CD4-positive, alpha-beta T cell (primary cell): ENCODE measurements around the gene LRIG3. TPM values are rescaled to one million over a fixed set of nuclear protein-coding genes. Genes with fewer than 3 reads are reported as not detected.

ENCODE experiments used
- ATAC-seq: fragments of 200-7000 bp; cut with Tn5 transposase; one replicate; pipeline ENCODE4 v1.10.0; 2022; ENCODE audit warnings: mild to moderate bottlenecking; ENCODE audit not compliant: poor library complexity
- CTCF ChIA-PET: fragments of 350-600 bp; sonication (Branson Sonifier 250); formaldehyde crosslinking; loops from one replicate; lab custom pipeline; 2021; ENCODE audit warnings: antibody characterized with exemption, inconsistent platforms; lab: Charles Lee
- POLR2A ChIA-PET: fragments of 350-600 bp; sonication (Branson Sonifier 250); formaldehyde crosslinking; loops from one replicate; lab custom pipeline; 2021; ENCODE audit warnings: antibody characterized with exemption, inconsistent platforms; lab: Charles Lee
- DNase-seq, 14 experiments: peaks; one replicate each; pipeline ENCODE4 v3.0.0-alpha.2; 2013 to 2020; ENCODE audit warnings: mixed read lengths in 2 of 14
- H3K27ac ChIP-seq, 2 donors: one replicate each; pipeline versions ENCODE4 v1.5.1 to v1.7.0; 2013; ENCODE audit warnings: low read length in 2 of 2, low read depth in 1 of 2, mild to moderate bottlenecking in 1 of 2
- H3K27me3 ChIP-seq, 2 experiments: 1 replicate in 1 of 2; 2 replicates in 1 of 2; pipeline versions ENCODE4 v1.6.1 to v1.7.0; 2013; ENCODE audit warnings: low read length in 2 of 2, control low read depth in 1 of 2, mild to moderate bottlenecking in 1 of 2, moderate library complexity in 1 of 2; ENCODE audit not compliant: insufficient read depth in 2 of 2, control insufficient read depth in 1 of 2
- H3K36me3 ChIP-seq: one replicate; pipeline ENCODE4 v1.6.1; 2013; ENCODE audit warnings: low read length, control low read depth; ENCODE audit not compliant: insufficient read depth
- H3K4me1 ChIP-seq: one replicate; pipeline ENCODE4 v1.6.1; 2013; ENCODE audit warnings: low read length, control low read depth; ENCODE audit not compliant: insufficient read depth
- H3K4me3 ChIP-seq: one replicate; pipeline ENCODE4 v1.5.1; 2013; ENCODE audit warnings: mild to moderate bottlenecking, low read length, moderate library complexity
- H3K9me3 ChIP-seq, 2 experiments: 1 replicate in 1 of 2; 2 replicates in 1 of 2; pipeline versions ENCODE4 v1.6.1 to v1.7.0; 2013; ENCODE audit warnings: low read length in 2 of 2, mild to moderate bottlenecking in 2 of 2, control low read depth in 1 of 2, moderate library complexity in 1 of 2; ENCODE audit not compliant: control insufficient read depth in 1 of 2, insufficient read depth in 1 of 2
- H3K27ac Mint-ChIP-seq: one replicate; pipeline ENCODE4 v1.8.0; 2020; ENCODE audit warnings: mixed read lengths
- H3K27me3 Mint-ChIP-seq: one replicate; pipeline ENCODE4 v1.8.0; 2021; ENCODE audit warnings: mixed read lengths
- H3K36me3 Mint-ChIP-seq: one replicate; pipeline ENCODE4 v1.8.0; 2021; ENCODE audit warnings: low read depth, mixed read lengths
- H3K4me1 Mint-ChIP-seq: one replicate; pipeline ENCODE4 v1.8.0; 2021; ENCODE audit warnings: low read depth, mixed read lengths
- H3K4me3 Mint-ChIP-seq: one replicate; pipeline ENCODE4 v1.8.0; 2020; ENCODE audit warnings: mild to moderate bottlenecking, mixed read lengths
- H3K9me3 Mint-ChIP-seq: one replicate; pipeline ENCODE4 v1.8.0; 2020; ENCODE audit warnings: mixed read lengths
- CTCF ChIP-seq: fragments of 200-600 bp; IDR thresholded peaks from one replicate; pipeline ENCODE4 v1.8.0; 2022; ENCODE audit warnings: antibody characterized with exemption, mild to moderate bottlenecking
- intact Hi-C, 2 experiments: fragments of 100-400 bp; cut with DNase I in 1 of 2; cut with micrococcal nuclease in 1 of 2; formaldehyde crosslinking; loops; one replicate each; pipeline versions ENCODE4 v1.15.1 to v1.9.0; 2023 to 2025; cut with DNase I, micrococcal nuclease
- total RNA-seq, 174 experiments: library from RNA in 2 of 174; stranded (reverse) in 2 of 174; gene quantifications; one replicate each; pipeline ENCODE4 v1.2.3 and lab custom pipeline; 2021 to 2026

The LRIG3 gene
- total RNA-seq, 2 experiments from 2014 or later = not detected

- POLR2A ChIA-PET = no interaction called here
Measured at GRCh38 chr12:58957298-58957697, 37.0 kb upstream of the LRIG3 start.

GRCh38 chr12:58955849-58956248 is 35.5 kb upstream of the LRIG3 start:
- H3K4me1 ChIP-seq = no peaks in the 10 kb centered on the region
- Mint-ChIP-seq H3K27me3 (no peaks in the 10 kb centered on the region), H3K27ac (no peak overlapping the region), H3K9me3 (peaks cover 3% of the 10 kb centered on the region), H3K4me3 (no peak overlapping the region), H3K36me3 (no peaks in the 10 kb centered on the region), H3K4me1 (no peaks in the 10 kb centered on the region)
- H3K9me3 ChIP-seq = peaks cover 0 to under 1% of the 10 kb centered on the region in 2 experiments
- CTCF ChIA-PET = no interaction called here
- ATAC-seq = no peak
- intact Hi-C loops = no loop called here
- no peak overlapping the region for H3K4me3 ChIP-seq
- no peak for DNase-seq
- no peak overlapping the region for H3K27ac ChIP-seq
- no peak for TF ChIP-seq CTCF
- H3K36me3 ChIP-seq = no peaks in the 10 kb centered on the region
- POLR2A ChIA-PET = no interaction called here
- H3K27me3 ChIP-seq = no peaks in the 10 kb centered on the region

More at GRCh38 chr12:58957298-58957697, 37.0 kb upstream of the LRIG3 start:
- no peaks in the 10 kb centered on the region for H3K4me1 Mint-ChIP-seq
- no peak for ATAC-seq
- CTCF ChIA-PET = no interaction called here
- H3K9me3 Mint-ChIP-seq = peaks cover 3% of the 10 kb centered on the region
- Histone ChIP-seq H3K27ac (no peak overlapping the region), H3K9me3 (no peaks in the 10 kb centered on the region), H3K4me3 (no peak overlapping the region), H3K27me3 (no peaks in the 10 kb centered on the region), H3K4me1 (no peaks in the 10 kb centered on the region), H3K36me3 (no peaks in the 10 kb centered on the region)
- no peak for TF ChIP-seq CTCF
- no peak overlapping the region for H3K27ac Mint-ChIP-seq
- no peaks in the 10 kb centered on the region for H3K27me3 Mint-ChIP-seq
- no peak for DNase-seq
- H3K4me3 Mint-ChIP-seq = no peak overlapping the region
- intact Hi-C loops = no loop called here
- H3K36me3 Mint-ChIP-seq = no peaks in the 10 kb centered on the region

- Histone ChIP-seq H3K27me3 (no peaks in the 10 kb centered on the region), H3K4me1 (no peaks in the 10 kb centered on the region), H3K9me3 (peaks cover 0 to 11% of the 10 kb centered on the region in 2 experiments), H3K27ac (no peak overlapping the region), H3K36me3 (no peaks in the 10 kb centered on the region), H3K4me3 (no peak overlapping the region)
- Mint-ChIP-seq H3K27me3 (no peaks in the 10 kb centered on the region), H3K36me3 (no peaks in the 10 kb centered on the region), H3K4me3 (no peak overlapping the region), H3K4me1 (no peaks in the 10 kb centered on the region), H3K27ac (no peak overlapping the region), H3K9me3 (no peaks in the 10 kb centered on the region)
- ChIA-PET CTCF (no interaction called here), POLR2A (no interaction called here)
- no peak for TF ChIP-seq CTCF
- intact Hi-C loops = no loop called here
- ATAC-seq (no peak), DNase-seq (no peak)
Measured at GRCh38 chr12:58954002-58954401, 33.7 kb upstream of the LRIG3 start.
